GM19240 (cell line): ENCODE data around the gene GFOD1.
"Not testable (repeated sequence)": the region's sequence is repeated elsewhere in the genome, so short reads cannot be mapped to it uniquely, and the experiment has no call there.

Source experiments
- DNase-seq: peaks from one replicate; pipeline ENCODE4 v3.0.0; 2011; ENCODE audit warnings: low spot score; ENCODE audit not compliant: insufficient read length

Gene GFOD1

GRCh38 chr6:13466304-13467215 is 20.8 kb downstream of the GFOD1 start:
- DNase-seq, result no peak

DNA sequence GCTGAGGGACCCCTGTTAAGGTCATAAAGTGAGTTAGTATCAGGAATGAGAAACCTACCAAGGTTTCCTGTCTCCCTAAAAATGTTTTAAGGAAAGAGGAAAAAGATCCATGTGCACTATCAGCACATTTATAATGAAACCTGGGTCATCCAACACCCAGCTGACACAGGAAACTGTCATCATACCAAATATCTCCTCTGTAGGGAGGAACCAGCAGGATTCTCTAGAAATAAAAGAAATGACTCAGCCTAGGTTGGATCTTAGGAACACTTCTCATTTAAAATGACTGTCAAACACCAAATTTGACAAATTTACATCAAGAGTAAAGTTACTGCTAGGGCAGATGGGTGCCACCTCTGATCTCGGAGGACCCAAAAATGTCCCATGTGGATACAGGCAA is 21.7 kb downstream of the GFOD1 start:
- DNase-seq, result no peak

DNA sequence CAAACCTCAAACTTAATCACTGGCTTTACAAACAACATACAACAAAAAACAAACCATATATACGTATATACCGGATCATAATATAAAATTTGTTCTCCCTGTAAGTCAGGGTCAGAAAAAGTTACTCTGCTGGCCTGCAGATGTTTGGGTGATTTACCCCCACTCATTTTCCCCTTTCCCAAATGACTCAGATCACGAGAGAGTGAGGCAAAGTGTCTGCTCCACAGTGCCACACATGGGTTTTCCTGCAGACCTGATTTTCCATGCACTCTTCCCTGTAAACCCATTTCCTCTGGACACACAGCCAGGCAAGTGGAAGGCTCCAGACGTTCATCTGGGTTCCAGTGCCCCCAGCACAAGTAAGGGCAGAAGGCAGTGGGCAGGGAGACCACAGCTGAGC is 23.5 kb downstream of the GFOD1 start:
- DNase-seq, result no peak

- no peak for DNase-seq
These were observed 24.1 kb downstream of the GFOD1 start for GRCh38 chr6:13463328-13463717.

- DNase-seq, result no peak
These were observed 24.7 kb downstream of the GFOD1 start for GRCh38 chr6:13462458-13463327.

DNA sequence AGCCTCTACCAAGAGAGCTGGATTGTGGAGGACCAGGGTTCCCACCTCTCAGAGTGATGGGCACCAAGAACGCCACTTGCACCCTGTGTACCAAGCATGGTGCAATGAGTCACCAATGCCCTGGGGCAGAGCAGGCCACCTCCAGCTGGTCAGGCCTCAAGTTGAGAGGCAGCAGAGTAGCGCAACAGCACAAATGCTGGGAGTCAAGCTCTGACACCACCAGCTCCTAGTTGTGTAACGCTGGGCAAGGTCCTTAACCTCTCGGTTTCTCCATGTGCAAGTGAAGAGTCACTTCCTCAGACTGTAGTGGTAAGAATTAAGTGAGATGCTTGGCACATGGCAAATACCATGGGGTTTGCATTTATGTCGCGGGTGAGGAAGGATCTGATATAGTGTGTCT is 25.6 kb downstream of the GFOD1 start:
- no peak for DNase-seq

GRCh38 chr6:13461307-13461706 is 26.1 kb downstream of the GFOD1 start:
- no peak for DNase-seq

GRCh38 chr6:13460289-13460688 is 27.1 kb downstream of the GFOD1 start:
- DNase-seq, result not testable (repeated sequence)

GRCh38 chr6:13457577-13457976 is 29.8 kb downstream of the GFOD1 start:
- DNase-seq, result no peak

- no peak for DNase-seq
These were observed 31.8 kb downstream of the GFOD1 start for GRCh38 chr6:13455552-13455966.

DNA sequence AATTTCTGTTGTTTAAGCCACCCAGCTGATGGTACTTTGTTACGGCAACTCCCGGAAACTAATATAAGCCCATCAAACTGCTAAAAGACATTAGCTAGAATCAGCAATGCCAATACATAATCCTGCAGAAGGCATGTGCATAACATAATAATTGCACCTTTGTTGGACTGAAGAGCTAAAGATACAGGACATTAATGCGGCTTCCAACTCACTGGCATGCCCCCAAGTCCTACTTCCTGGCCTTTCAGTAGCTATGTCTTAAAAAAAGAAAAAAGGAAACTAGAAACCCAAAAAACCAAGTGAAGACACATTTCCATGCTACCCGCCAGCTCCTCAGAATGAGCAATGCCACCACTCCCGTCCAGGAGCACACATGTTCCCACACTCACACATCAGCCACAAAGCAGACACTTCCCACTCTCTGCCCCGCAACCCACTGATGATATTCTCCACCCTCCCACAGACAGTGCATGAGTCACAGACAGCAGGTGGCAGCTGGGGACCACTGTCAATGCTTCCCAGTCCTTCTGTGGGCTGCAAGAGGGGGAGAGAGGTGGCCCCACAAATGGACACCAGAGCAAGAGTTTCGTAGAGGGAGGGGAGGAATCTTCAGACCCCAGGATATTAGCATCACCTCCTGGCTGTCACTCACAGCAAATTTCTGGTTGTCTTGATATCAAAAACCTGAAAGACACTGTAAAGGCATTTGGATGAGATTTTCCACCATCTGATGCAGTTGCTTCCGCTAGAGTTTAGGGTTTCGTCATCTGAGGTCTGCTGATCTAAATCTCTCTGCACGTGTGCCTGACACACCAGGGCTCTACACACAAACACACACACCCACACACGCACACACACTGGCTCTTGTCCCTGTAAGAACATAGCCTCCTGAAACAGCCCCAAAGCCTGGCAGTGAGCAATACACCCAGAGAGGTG is 32.8 kb downstream of the GFOD1 start:
- DNase-seq, result no peak

DNA sequence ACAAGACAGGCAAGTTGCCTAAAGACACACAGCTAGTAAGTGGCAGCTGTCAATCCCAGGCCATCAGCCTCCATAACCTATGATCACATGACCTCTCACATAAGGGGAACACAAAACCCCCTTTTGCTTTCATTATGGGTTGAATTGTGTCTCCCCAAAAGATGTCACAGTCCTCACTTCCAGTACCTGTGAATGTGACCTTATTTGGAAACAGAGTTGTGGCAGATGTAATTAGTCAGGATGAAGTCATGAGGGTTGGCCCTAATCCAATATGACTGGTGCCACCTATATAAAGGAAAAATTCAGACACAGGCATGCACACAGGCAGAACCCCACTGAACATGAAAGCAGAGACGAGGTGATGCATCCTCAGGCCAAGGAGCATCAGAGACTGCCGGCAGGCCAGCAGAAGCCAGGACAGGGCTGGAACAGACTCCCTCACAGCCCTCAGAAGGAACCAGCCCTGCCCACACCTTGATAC is 33.6 kb downstream of the GFOD1 start:
- DNase-seq, result no peak

GRCh38 chr6:13453153-13453552 is 34.2 kb downstream of the GFOD1 start:
- DNase-seq, result no peak

DNA sequence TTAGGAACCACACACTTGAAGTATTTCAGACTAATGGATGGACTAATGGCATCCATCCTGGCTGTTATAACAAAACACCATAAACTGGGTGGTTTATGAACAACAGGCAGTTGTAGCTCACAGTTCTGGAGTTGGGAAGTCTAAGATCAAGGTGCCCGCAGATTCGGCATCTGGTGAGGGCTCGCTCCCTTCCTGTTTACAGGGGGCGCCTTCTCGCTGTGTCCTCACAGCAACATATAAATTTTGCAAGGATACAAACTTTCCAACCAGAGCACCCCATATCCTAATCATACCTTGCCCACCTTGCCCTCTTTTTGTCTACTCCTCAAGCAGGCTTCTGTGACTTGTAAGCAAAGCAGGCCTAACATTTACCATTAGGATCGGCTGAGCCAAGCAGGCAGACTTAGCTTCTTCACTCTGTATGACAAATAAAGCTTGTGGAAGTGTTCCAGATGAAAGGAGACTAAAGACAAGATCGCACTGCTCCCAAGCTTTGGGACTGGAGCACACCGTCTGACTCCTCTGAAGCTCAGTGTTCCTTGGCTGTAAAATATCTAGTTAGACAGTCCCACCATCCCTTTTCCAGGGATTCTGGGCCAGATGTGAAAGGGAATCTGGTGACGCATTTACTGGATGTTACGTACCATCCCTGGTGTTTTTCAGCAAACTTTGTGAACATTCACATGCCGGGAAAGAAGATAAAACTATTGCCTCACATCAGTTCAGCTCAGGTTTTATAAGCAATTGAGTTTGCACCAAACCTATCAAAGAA is 34.9 kb downstream of the GFOD1 start:
- no peak for DNase-seq

DNA sequence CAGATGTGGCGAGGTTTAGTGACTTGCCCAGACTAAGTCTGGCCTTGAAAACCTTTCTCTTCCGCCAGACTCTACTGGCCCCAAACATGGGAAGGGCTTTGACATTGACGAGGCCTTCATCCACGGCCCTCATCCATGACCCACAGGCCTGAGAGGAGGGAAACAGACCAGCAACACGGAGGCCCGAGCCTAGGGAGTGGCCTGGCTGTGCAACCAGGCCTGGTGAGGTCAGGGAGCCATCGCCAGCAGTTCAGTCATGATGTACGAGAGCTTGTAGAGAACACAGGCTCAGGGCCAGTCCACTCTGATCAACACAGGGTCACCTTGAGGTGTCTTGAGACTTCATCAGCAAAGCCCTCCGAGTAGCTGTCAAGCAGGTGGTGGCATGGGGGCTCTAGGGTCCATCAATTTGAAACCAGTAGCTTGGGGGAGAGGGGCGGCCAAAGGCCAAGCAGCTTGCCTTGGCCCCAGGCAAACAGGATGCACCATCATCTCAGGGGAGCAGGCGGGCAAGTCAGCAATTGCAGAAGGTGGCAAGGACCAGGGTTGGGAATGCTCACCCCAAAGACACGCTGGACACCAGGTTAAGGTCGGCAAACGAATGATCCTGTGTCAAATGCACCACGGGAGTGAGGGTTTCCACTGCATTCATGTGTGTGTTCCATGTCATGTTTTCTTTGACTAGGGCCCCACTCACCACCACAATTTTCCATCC is 36.1 kb downstream of the GFOD1 start:
- DNase-seq, result no peak

GRCh38 chr6:13450628-13451027 is 36.8 kb downstream of the GFOD1 start:
- DNase-seq, result no peak

DNA sequence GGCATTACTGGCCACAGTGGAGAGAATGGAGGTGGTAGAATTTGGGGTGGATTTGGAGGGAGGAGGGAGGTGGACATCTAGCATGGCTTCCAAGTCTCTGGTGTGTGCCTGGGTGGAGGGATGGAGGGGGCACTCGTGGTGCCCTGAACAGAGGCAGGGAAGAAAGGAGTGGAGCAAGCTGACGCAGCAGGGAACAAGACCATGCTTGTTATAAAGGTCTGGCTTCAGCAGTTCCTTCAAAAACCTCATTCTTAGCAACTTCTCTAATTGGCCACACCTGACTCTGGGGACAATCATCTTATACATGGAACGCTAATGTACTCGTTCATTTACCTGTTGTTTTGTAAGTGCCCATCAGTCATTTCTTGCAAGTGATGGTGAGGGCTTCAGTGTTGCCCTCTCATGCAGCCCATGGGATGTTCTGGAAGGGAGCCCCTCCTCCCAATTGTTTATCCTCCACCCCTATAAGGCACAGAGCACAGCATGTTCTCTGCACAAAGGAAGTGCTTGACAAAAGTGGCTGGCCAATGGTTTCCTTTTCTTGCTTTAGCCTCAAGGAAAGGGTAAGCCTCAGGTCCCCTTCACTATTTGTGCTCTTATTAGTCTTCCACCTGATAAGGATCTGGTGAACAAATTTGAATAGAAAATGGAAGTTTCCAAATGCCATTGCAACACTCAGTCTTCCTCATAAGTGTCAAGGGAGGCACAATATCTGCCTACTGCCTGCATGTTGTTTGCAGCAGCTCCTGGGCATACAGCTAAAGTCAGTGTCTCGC is 39.3 kb downstream of the GFOD1 start:
- DNase-seq, result no peak

GRCh38 chr6:13446381-13446780 is 41.0 kb downstream of the GFOD1 start:
- DNase-seq, result no peak

DNA sequence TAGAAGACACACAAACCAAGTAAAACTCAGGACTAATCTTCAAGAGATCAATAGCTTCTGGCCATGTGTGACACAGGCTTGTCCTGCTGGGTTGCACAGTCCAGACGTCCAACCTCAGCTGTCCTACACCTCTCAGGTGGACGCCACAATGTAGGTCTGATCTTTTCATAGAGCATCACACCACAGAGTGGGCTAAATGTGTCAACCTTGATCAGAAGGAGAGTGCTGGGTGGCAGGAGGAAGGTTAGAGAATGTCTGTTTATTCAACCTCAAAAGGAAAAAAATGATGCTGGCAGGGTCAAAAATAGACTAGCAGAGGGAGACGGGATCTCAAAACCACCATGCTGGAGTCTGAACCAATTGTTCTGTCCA is 41.7 kb downstream of the GFOD1 start:
- no peak for DNase-seq
